NCI-H1417 treated with DMSO at 0.1 percent for 48 hours (cell line): ENCODE data around the gene ZNF438.

Experiments used
- DNase-seq: peaks from one replicate; lab custom pipeline; 2025; lab: John Stamatoyannopoulos, UW

Gene ZNF438

GRCh38 chr10:31011017-31011664 lies 20.5 kb downstream of the ZNF438 start:
- DNase-seq: no peak

DNA sequence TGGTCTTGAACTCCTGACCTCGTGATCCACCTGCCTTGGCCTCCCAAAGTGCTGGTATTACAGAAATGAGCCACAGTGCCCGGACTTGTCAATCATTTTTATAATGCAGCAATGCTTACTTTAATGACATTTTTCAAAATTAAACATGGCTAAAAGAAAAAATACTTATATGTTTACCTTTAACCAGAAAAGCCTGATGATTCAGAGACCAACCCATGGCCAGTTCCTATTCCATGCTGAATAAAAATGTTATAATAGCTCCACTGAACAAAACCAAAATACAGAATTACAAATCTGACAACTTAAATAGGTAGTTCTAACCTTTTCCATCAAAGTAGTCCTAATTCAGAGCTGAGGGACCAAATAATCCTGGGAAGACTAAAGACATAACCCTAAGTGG lies 21.6 kb downstream of the ZNF438 start:
- DNase-seq: no peak

- no peak for DNase-seq
These were observed 25.8 kb downstream of the ZNF438 start for GRCh38 chr10:31005895-31006294.

- DNase-seq: no peak
These were observed 27.0 kb downstream of the ZNF438 start for GRCh38 chr10:31004611-31005193.

DNA sequence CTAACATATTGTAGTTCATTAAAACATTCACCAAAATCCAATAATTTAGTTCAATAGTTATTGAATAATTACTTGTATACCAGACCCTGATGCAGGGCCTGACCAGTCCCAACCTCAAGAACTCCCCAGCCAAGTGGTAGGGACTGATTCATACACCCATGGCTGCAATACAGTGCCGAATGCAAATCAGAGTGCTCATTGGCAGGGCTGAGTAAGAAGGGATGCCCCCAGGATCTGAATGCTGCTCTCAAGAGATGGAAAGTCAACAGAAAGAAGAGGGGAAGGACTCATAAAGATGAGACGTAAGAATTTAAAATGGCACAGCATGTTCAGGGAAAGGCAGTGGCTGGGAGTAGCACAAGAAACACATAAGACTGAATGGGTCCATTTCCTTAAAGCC lies 29.9 kb downstream of the ZNF438 start:
- DNase-seq: no peak

- no peak for DNase-seq
These were observed 30.8 kb downstream of the ZNF438 start for GRCh38 chr10:31000867-31001266.

DNA sequence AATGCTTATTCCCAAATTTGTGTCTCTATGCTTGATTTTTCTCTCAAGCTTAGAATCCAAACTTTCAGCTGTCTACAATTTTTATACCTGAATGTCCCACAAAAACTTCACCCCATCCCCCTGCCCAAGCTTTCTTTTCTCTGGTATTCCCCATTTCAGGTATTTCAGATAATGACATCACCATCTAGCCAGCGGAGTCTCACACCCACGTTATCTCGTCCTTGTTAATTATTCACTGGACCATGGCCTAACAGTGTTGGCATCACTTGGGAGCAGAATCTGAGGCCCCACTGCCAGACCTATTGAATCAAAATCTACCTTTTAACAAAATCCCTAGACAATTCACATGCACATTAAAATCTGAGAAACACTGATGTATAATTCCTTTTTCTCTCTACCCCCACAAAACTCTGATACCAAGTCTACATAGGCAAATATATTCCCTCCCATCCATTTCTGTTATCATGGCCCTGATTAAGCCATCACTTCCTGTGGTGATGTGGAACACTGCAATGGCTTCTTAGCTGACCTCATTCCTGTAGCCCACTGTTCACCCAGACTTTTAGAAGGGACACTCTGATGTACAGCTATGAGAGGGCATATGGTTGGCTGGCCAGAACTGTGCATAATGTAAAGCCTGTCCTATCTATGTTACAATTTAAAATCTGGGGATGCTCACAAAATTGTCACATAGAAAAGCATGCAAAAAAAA lies 31.4 kb downstream of the ZNF438 start:
- DNase-seq: no peak

GRCh38 chr10:30999070-30999712 lies 32.5 kb downstream of the ZNF438 start:
- no peak for DNase-seq

DNA sequence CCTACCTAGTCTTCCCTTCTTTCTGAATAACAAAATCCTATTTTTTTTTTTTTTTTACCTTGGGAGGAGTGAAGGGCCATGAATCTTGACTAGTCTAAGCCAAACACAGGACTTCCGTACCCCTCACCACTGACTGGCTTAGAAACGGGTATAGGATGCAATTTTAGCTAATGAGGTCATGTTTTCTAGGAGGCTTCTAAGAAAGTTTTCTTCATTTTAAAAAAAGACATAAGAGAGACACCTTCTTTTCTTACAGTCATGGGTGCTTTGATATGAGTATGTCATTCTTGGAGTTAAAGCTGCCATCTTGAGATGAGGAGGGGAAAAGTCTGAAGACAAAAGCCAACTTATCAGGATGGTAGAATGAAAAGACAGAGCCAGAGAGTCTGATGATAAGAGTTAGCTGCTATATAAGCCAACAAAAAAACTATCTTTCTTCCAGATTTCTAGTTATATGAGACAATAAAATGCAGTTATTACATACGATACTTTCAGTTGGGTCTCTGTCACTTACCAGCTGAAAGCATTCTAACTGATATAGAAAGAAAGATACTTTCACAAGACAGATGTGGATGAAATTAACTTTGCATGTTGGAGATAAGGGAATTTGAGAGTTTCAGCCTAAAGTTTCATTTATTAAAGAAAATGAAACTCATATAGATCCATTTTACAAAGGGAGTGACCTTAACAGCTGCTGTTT lies 34.0 kb downstream of the ZNF438 start:
- DNase-seq: no peak

- no peak for DNase-seq
These were observed 35.1 kb downstream of the ZNF438 start for GRCh38 chr10:30996481-30997005.

GRCh38 chr10:30995081-30995770 lies 36.4 kb downstream of the ZNF438 start:
- DNase-seq: no peak

DNA sequence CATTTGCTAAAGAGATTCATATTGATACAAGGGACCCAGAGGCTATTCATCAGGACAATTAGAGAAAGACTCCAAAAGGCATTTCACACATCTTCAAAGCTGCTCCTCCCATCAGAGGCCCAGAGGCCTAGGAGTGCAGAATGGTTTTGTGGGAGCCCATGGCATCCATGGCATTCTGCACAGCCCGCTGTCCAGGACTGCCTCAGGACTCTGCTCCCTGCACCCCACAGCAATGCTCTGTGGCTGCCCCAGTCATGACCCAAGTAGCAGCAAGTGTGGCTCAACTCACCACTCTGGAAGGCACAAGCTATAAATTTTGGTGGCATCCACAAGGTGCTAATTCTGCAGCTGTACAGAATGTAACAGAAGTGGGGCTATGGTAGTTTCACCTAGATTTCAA lies 38.5 kb downstream of the ZNF438 start:
- DNase-seq: no peak

- DNase-seq: no peak
These were observed 39.0 kb downstream of the ZNF438 start for GRCh38 chr10:30992681-30993080.

GRCh38 chr10:30991647-30992011 lies 40.0 kb downstream of the ZNF438 start:
- DNase-seq: no peak

GRCh38 chr10:30990971-30991646 lies 40.6 kb downstream of the ZNF438 start:
- no peak for DNase-seq

DNA sequence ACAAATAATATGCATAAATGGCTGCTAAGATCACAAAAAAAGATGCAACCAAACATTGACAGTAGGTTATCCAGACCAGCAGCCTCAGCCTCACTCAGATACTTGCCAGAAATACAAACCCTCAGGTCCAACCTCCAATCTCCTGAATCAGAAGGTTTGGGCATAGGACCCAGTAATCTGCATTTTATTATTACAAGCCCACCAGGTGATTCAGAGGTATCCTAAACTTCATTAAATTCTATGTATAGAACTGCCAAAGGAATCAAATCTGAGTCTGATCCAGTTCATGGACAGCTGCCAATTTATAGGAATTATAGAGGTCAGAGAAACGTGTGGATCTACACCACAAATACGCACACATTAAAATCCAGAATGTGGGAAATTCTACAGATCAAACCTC lies 41.3 kb downstream of the ZNF438 start:
- DNase-seq: no peak

- DNase-seq: no peak
These were observed 42.7 kb downstream of the ZNF438 start for GRCh38 chr10:30988831-30989435.

DNA sequence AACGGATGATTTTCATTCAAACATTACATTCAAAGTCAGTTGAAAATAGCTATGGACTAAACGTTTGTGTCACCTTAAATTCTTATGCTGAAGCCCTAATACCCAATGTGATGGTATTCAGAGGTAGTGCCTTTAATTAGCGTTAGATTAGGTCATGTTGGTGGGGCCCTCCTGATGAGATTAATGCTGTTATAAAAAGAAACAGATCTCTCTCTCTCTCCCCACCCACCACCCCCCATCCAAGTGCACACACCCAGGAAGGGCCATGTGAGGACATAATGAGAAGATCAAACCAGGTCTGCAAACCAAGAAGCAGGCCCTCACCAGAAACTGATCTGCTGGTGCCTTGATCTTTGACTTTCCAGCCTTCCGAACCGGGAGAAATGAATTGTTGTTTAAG lies 44.2 kb downstream of the ZNF438 start:
- DNase-seq: no peak

- DNase-seq: no peak
These were observed 45.6 kb downstream of the ZNF438 start for GRCh38 chr10:30986053-30986555.

DNA sequence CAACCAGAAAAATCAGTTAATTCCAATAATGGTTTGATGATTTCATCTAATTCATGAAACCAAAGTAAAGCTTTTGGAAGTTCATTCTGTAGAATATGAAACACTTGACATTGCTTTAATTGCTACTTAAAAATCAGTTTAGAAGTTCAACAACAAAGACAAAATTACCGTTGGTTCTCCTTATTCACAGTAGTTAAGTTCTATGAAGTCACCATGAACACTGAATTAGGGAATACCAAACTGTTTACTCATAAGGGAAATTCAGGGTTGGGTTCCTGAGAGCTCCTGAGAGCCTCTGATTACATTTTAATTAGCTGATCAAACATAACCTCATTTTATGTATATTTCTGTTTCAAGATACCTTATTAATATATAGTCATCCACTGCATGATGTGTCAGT lies 46.2 kb downstream of the ZNF438 start:
- DNase-seq: no peak
